ENCODE data around the gene TEX35. TPM values are rescaled to one million over a fixed set of nuclear protein-coding genes. Genes with fewer than 3 reads are reported as not detected.

Gene TEX35
- total RNA-seq, 4 donors from 2014 or later: not detected

- intact Hi-C loops (cut with DNase I; ENCODE audit: low total_unique reads): no loop called here
- H3K27me3 ChIP-seq: no peaks in the 10 kb centered on the region
- H3K27ac ChIP-seq: no peak overlapping the region
- no peak overlapping the region for H3K4me3 ChIP-seq
- no peak for DNase-seq
- TF ChIP-seq POLR2A (IDR thresholded peaks at IDR 0.05) (no peak), CTCF (IDR thresholded peaks at IDR 0.05) (no peak)
- no peaks in the 10 kb centered on the region for H3K36me3 ChIP-seq
- no peaks in the 10 kb centered on the region for H3K4me1 ChIP-seq
- no peaks in the 10 kb centered on the region for H3K9me3 ChIP-seq
Observed at GRCh38 chr1:178506177-178506576, 6.7 kb upstream of the TEX35 start.

- Histone ChIP-seq H3K4me3 (no peak overlapping the region), H3K9me3 (no peaks in the 10 kb centered on the region), H3K4me1 (no peaks in the 10 kb centered on the region), H3K27me3 (no peaks in the 10 kb centered on the region), H3K27ac (no peak overlapping the region), H3K36me3 (no peaks in the 10 kb centered on the region)
- intact Hi-C loops (cut with DNase I; ENCODE audit: low total_unique reads): no loop called here
- TF ChIP-seq CTCF (IDR thresholded peaks at IDR 0.05): no peak
- TF ChIP-seq POLR2A (IDR thresholded peaks at IDR 0.05): no peak
- no peak for DNase-seq
Observed at GRCh38 chr1:178506669-178507068, 6.2 kb upstream of the TEX35 start.

GRCh38 chr1:178509414-178510007 lies 3.4 kb upstream of the TEX35 start:
- H3K4me3 ChIP-seq: no peak overlapping the region
- H3K9me3 ChIP-seq: no peaks in the 10 kb centered on the region
- H3K27me3 ChIP-seq: no peaks in the 10 kb centered on the region
- no peaks in the 10 kb centered on the region for H3K4me1 ChIP-seq
- intact Hi-C loops (cut with DNase I; ENCODE audit: low total_unique reads): no loop called here
- DNase-seq: no peak
- no peaks in the 10 kb centered on the region for H3K36me3 ChIP-seq
- no peak overlapping the region for H3K27ac ChIP-seq
- TF ChIP-seq POLR2A (IDR thresholded peaks at IDR 0.05) (no peak), CTCF (IDR thresholded peaks at IDR 0.05) (no peak)

- no peaks in the 10 kb centered on the region for H3K4me1 ChIP-seq
- TF ChIP-seq POLR2A (IDR thresholded peaks at IDR 0.05) (no peak), CTCF (IDR thresholded peaks at IDR 0.05) (no peak)
- H3K4me3 ChIP-seq: no peak overlapping the region
- no peak overlapping the region for H3K27ac ChIP-seq
- no peak for DNase-seq
- no peaks in the 10 kb centered on the region for H3K9me3 ChIP-seq
- no peaks in the 10 kb centered on the region for H3K36me3 ChIP-seq
- intact Hi-C loops (cut with DNase I; ENCODE audit: low total_unique reads): no loop called here
- no peaks in the 10 kb centered on the region for H3K27me3 ChIP-seq
Observed at GRCh38 chr1:178510155-178510554, 2.8 kb upstream of the TEX35 start.

GRCh38 chr1:178513278-178513983 lies 522 bp downstream of the TEX35 start:
- H3K36me3 ChIP-seq: no peaks in the 10 kb centered on the region
- DNase-seq: no peak
- H3K4me3 ChIP-seq: no peak overlapping the region
- no peaks in the 10 kb centered on the region for H3K9me3 ChIP-seq
- H3K4me1 ChIP-seq: no peaks in the 10 kb centered on the region
- H3K27me3 ChIP-seq: no peaks in the 10 kb centered on the region
- H3K27ac ChIP-seq: no peak overlapping the region
- intact Hi-C loops (cut with DNase I; ENCODE audit: low total_unique reads): no loop called here
- TF ChIP-seq CTCF (IDR thresholded peaks at IDR 0.05) (no peak), POLR2A (IDR thresholded peaks at IDR 0.05) (no peak)

Measured in uterus (tissue), 4 donors.